B cell (primary cell): ENCODE results near the gene TLE5.

Experiments
- CTCF ChIP-seq: fragments of 200-600 bp; IDR thresholded peaks from one replicate; pipeline ENCODE4 v1.8.0; 2022; ENCODE audit warnings: antibody characterized with exemption, mild to moderate bottlenecking
- EZH2 ChIP-seq: IDR thresholded peaks from 2 replicates; pipeline ENCODE4 v1.6.1; 2012; ENCODE audit warnings: borderline replicate concordance, low read depth, mild to moderate bottlenecking, moderate library complexity, low read length; ENCODE audit not compliant: insufficient read depth, poor library complexity, severe bottlenecking

GRCh38 chr19:3082331-3082730 lies 20.0 kb upstream of the TLE5 start:
- TF ChIP-seq EZH2 (no peak), CTCF (no peak)
